ENCODE measurements around the gene CEP131.
A peak's percentile ranks its signal among the peaks of the same experiment; 100 is the strongest.

The CEP131 gene

GRCh38 chr17:81222906-81223761, at the start of gene CEP131:
TSS of gene CEP131 (minus strand) at chr17:81222965. CDS start at chr17:81220056, 2,909 bp downstream.
- peak; percentile 99 to 100 (median 100) for DNase-seq (ENCODE audit: low read depth in 3 of 3)

GRCh38 chr17:81271226-81271625, 48.5 kb upstream of the CEP131 start:
- DNase-seq (ENCODE audit: low read depth in 3 of 3): no peak

GRCh38 chr17:81270279-81270678, 47.5 kb upstream of the CEP131 start:
- DNase-seq (ENCODE audit: low read depth in 3 of 3): no peak

GRCh38 chr17:81267390-81268067, 44.8 kb upstream of the CEP131 start:
- no peak for DNase-seq (ENCODE audit: low read depth in 3 of 3)

GRCh38 chr17:81265576-81265975, 42.8 kb upstream of the CEP131 start:
- no peak for DNase-seq (ENCODE audit: low read depth in 3 of 3)

GRCh38 chr17:81264640-81265039, 41.9 kb upstream of the CEP131 start:
- no peak for DNase-seq (ENCODE audit: low read depth in 3 of 3)

- no peak for DNase-seq (ENCODE audit: low read depth in 3 of 3)
Measured at GRCh38 chr17:81263371-81264181, 40.8 kb upstream of the CEP131 start.

GRCh38 chr17:81261582-81262336, 39.0 kb upstream of the CEP131 start:
- no peak for DNase-seq (ENCODE audit: low read depth in 3 of 3)

- no peak for DNase-seq (ENCODE audit: low read depth in 3 of 3)
Measured at GRCh38 chr17:81261096-81261495, 38.3 kb upstream of the CEP131 start.

GRCh38 chr17:81260641-81261040, 37.9 kb upstream of the CEP131 start:
- DNase-seq (ENCODE audit: low read depth in 3 of 3): no peak

GRCh38 chr17:81260171-81260570, 37.4 kb upstream of the CEP131 start:
- DNase-seq (ENCODE audit: low read depth in 3 of 3): no peak

GRCh38 chr17:81259058-81259605, 36.4 kb upstream of the CEP131 start:
- no peak for DNase-seq (ENCODE audit: low read depth in 3 of 3)

- no peak for DNase-seq (ENCODE audit: low read depth in 3 of 3)
Measured at GRCh38 chr17:81258292-81258691, 35.5 kb upstream of the CEP131 start.

GRCh38 chr17:81257533-81257932, 34.8 kb upstream of the CEP131 start:
- DNase-seq (ENCODE audit: low read depth in 3 of 3): no peak

- DNase-seq (ENCODE audit: low read depth in 3 of 3): no peak
Measured at GRCh38 chr17:81256616-81257015, 33.9 kb upstream of the CEP131 start.

- DNase-seq (ENCODE audit: low read depth in 3 of 3): no peak
Measured at GRCh38 chr17:81254955-81255717, 32.4 kb upstream of the CEP131 start.

- DNase-seq (ENCODE audit: low read depth in 3 of 3): peak; percentile 22 to 47 (median 40)
Measured at GRCh38 chr17:81253358-81254131, 30.8 kb upstream of the CEP131 start.

GRCh38 chr17:81252987-81253329, 30.2 kb upstream of the CEP131 start:
- no peak for DNase-seq (ENCODE audit: low read depth in 3 of 3)

GRCh38 chr17:81252326-81252986, 29.7 kb upstream of the CEP131 start:
- no peak for DNase-seq (ENCODE audit: low read depth in 3 of 3)
